ENCODE data around the gene CAPZA2.
A peak's percentile ranks its signal among the peaks of the same experiment; 100 is the strongest.
"Not testable (repeated sequence)": the region's sequence is repeated elsewhere in the genome, so short reads cannot be mapped to it uniquely, and the experiment has no call there.

CAPZA2 gene

DNA sequence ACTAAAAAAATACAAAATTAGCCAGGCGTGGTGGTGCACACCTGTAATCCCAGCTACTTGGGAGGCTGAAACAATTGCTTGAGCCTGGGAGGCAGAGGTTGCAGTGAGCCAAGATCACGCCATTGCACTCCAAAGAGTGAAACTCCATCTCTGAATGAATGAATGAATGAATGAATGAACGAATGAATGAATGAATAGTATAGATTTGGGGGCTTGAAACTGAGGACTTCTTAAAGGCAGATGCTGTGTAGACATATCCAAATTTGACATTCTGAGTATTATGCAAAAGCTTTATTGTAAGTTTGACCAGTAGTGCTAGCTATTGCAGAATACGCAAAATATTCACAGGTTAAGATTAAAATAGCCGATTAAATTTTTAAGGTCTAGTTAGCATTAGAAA lies 60.2 kb downstream of the CAPZA2 start:
- DNase-seq, result no peak

DNA sequence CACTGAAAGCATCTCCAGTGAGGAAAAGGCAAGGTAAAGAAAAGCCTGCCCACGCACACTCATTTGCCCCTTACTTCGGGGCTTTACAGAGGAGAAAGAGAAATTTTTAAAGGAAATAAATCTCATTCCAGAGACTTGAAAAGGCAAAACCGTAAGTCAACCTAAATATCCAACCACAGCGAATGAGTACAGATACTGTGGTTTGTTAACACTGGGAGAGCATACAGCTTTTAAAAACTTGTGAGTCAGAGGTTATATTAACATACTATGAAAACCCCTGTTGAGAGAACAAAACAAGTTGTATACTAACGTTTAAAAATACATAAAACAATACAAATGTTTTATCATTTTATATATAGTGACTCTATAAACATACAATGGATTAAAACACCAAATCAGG lies 62.4 kb downstream of the CAPZA2 start:
- no peak for DNase-seq

DNA sequence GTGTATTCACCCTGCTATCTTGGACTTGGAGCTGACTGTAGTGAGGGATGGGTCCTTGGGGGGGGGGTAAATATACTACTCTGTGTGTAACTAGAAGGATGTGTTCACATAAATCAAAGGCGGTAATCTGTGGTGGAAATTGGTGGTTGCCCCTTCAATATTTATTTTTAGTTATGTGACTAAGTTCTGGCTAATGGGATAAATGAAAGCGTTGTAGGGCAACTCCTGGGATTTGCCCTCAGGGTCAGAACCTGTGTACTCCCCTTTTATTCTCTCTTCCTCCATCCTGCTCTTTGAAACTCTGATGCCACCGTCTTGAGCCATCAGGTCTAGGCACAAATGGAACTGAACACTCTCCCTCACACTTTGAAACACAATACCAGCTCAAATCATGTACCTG lies 66.6 kb downstream of the CAPZA2 start:
- no peak for DNase-seq

DNA sequence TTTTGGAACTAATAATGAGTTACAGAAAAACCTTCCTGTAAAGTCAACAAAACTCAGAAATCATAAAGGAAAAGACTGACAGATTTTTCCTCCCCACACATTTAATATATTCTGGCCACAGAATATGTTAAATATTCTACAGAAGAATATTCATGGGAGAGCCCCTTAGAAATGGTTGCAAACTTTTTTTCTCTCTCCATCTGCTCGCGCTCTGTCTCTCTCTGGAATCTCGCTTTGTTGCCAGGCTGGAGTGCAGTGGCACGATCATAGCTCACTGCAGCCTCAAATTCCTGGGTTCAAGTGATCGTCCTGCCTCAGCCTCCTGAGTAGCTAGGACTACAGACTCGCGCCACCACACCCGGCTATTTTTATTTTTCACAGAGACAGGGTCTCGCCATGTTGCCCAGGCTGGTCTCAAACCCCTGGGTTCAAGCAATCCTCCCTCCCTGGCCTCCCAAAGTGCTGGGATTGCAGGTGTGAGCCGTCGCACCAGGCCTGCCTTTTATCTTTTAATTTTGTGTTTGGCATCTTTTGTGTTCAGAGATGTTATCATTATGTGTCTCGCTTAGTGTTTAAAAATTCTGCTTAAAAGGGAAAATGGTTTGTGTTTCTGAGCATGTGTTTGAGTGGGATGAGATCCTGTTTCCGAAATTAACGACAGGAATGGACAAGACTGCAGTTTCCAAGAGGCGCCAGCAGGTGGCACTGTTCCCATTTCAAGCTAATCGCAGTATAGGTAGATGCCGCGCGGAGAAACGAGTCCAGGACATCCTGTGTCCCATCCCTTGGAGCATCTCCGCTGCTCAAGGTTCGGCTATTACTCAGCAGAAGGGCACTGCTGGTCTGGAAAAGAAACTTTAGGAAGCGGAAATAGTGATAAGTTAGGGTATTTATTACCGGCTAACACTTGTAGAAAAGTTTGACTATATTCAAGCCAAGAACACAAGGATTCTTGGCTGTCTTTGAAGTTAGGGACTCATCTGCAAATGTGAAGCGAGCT lies 67.8 kb downstream of the CAPZA2 start:
- peak; percentile 70 to 71 for DNase-seq

DNA sequence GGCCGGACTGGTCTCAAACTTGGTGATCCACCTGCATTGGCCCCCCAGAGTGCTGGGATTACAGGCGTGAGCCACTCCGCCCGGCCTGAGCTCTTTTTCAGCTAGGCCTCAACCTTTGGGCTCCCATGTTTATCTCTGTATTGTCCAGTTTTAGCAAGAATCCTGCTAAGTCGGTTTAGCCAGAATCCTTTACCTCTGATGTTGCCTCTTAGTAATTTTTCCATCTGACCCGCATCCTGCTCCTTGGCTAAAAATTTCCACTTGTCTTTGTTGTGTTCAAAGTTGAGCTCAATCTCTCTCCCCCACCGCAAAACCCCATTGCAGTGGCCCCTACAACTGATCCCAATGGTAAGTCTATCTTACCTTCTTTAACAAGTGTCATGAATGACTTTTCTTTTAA lies 70.2 kb downstream of the CAPZA2 start:
- DNase-seq, result no peak

DNA sequence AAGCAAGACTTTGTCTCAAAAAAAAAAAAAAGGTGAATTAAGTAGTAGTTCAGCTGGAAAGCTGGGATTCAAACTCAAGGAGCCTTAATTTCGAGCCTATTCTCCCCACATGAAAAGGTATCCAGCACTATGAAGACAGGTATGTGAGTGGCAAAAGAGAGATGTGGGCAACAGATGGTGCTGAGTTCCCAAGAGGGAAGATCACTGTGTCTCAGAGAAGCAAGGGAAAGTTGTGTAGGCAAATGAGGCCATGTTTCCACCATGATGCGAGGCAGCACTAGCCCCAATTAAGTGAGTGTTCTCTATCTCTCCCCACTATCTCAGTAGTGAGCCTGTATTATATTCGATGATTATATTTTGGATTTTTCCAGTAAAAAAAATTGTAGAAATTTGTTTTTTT lies 71.1 kb downstream of the CAPZA2 start:
- DNase-seq, result no peak

DNA sequence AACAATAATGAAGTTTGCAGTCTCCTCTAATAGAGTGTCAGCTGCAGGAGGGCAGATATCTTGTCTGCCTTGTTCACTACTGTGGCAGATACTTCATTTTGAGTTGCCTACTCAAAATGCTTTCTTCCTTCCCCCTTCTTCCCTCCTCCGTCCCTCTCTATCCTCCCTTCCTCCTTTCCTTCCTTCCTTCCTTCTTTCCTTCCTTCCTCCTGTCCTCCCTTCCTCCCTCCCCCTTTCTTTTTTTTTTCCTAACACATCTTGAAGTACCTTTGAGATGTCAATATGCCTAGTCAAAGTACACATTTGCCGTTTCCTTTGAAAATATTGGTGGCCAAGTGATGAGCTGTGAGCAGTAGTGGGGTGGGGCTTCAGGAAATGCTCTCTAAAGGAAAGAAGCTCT lies 72.2 kb downstream of the CAPZA2 start:
- no peak for DNase-seq

DNA sequence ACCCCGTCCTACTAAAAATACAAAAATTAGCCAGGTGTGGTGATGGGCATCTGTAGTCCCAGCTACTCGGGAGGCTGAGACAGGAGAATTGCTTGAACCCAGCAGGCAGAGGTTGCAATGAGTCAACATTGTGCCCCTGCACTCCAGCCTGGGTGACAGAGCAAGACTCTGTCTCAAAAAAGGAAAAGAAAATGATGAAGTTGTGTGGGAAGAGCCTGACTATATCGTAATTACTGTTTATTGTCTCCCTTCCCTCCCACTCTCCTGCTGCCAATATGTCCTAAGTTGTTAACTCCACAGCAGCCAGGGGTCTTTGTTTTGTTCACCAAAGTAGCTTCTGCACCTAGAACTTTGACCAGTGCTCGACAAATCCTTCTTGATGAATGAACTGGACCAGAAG lies 74.5 kb downstream of the CAPZA2 start:
- DNase-seq, result not testable (repeated sequence)

DNA sequence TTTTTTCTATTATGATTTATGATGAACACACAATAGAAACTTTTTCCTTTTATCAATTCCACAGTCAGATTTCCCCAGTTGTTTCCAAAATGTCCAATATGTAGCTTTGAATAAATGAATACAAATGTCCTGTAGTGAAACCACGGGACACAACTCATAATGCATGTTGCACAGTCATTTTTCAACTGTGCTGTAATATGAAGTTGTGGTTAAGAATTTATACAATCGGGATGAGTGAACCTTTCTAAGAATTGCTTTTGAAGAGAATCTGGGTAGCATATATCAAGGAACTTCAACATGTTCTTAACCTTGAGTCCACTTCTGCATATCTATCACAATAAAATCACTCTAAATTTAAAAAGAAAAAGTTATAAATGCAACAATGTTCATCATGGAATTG lies 76.3 kb downstream of the CAPZA2 start:
- no peak for DNase-seq

DNA sequence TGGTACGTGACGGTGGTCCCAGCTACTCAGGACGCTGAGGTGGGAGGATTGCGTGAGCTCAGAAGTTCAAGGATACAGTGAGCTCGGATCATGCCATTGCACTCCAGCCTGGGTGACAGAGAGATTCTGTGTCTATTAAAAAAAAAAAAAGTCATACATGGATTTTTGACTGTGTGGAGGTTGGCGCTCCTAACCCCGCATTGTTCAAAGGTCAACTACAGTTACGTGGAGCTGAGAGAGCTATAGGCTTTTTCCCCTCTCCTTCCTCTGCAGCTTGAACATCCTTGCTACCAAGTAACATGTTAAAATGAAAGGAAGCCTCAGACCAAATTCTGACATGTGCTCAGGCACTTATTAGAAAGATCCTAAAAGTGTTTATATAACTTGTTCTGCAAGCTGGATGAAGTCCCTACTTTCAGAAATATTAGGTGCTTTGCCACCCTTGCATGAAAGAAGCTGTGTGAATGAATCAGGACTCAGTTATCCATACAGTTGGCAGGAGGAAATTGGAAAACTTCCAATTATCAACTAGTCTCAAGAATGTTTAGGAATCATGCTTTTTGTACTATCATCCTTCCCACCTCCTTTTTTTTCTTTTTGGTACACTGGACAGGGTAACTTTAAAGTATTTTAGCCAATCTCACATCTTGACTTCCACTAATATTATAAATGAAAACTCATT lies 78.4 kb downstream of the CAPZA2 start:
- no peak for DNase-seq

DNA sequence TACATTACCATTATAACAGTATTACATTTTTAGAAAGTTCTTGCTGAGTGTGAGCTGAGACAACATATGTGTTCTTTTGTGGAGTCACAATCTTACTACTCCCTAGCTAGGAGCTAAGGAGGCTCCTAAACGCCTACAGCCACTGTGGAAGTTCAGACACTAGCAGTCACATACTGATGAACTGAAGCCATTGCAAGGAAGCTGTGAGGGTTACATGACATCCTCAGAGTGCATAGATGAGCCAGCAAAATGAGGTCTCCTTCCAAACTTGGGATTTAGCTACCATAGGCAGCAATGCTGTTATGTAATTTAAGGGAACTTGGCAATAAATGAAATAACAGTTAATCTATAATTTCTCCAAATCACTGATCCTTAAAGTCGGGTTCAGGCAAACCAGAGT lies 80.1 kb downstream of the CAPZA2 start:
- no peak for DNase-seq

DNA sequence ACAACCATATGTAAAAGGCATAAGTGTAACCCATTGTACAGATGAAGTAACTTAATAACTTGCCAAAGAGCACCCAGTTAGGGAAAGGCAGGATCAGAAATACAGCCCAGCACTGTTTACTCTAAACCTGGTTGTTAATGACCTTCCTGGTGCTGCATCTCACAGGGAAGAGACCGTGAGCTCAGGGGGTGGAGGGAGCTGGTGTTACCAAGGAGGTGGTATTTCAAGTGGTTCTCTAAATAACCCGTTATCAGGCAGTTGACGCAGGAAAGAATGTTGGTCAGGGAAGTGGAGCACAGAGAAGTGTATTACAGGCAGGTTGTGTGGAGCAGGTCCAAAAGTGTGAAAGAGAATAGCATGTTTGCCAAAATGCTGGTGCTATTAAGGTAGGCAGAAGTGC lies 86.5 kb downstream of the CAPZA2 start:
- DNase-seq, result no peak

DNA sequence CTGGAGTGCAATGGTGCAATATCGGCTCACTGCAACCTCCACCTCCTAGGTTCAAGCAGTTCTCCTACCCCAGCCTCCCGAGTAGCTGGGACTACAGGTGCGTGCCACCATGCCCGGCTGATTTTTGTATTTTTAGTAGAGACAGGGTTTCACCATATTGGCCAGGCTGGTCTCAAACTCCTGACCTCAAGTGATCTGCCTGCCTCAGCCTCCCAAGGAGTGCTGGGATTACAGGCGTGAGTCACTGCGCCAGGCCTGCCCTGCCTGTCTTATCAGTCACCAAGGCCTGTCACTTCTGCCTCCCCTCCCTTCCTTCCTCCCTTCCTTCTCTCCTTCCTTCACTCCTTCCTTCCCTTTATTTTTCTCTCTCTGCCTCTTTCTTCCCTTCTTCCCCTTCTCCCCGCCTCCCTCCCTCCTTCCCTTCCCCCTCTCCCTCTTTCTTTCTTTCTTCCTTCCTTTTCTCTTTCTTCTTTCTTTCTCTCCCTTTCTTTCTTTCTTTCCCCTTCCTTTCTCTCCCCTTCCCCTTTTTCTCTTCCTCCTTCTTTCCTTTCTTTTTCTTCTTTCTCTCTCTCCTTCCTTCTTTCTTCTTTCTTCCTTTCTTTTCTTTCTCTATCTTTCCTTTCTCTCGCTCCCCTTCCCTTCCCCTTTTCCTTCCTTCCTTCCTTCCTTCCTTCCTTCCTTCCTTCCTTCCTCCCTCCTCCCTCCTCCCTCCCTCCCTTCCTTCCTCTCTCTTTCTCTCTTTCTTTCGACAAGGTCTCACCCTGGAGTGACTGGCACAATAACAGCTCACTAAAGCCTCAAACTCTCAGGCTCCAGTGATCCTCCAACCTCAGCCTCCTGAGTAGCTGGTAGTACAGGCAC lies 87.8 kb downstream of the CAPZA2 start:
- DNase-seq, result no peak

DNA sequence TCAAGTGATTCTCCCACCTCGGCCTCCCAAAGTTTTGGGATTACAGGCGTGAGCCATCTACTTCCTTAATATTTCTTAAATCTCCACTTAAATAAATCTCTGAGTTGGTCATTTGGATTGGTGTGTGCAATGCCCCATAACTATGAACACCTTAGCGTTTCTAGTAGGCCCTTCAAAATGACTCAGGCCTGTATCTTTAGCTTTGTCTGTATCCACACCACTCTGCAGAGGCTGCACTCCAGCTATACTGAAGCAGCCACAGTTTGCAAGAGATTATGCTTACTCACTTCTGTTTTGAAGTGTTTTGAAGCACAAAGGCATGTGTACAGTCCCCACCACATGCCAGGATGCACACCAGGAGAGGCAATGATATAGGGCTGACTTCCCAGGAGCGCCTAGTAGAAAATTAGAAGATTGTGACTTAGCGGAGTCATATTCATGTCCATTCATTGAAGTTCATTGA lies 88.5 kb downstream of the CAPZA2 start:
- DNase-seq, result no peak

DNA sequence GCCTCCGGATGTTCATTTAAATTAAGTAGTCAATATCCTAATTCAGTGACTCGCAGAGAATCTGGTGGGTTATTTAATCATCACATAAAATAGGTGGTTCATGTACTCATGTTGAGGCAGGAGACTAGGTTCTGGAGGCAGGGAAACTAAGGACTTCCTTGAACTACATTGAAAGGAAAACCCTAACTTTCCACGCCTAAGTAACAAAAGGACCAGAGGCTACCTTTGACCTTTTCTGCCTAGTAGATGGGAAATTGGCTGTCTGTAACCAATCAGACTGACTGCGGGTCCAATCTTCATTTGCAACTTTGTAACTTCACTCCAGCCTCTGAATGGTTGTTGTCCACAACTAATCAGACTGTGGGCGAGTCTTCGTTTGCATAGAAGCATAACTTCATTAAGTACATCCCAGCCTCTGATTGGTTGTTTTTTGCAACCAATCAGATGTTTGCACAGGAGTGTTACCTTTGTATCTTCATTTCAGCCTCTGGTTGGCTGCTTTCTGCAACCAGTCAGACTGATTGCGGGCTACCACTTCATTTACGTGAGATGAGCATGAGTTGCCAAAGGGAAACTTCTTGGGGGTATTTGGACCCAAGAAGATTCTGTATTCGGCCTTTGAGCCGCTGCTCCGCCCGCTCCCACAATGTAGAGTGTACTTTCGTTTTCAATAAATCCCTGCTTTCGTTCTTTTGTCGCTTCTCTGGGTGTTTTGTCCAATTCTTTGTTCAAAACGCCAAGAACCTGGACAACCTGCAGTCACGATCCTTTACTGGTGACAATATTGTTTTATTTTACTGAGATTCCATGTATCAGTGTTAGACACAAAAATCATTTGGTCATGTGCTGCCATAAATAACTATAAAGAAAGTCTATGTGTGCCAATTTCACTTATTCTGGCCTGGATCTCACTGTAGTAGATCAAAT lies 89.2 kb downstream of the CAPZA2 start:
- no peak for DNase-seq

DNA sequence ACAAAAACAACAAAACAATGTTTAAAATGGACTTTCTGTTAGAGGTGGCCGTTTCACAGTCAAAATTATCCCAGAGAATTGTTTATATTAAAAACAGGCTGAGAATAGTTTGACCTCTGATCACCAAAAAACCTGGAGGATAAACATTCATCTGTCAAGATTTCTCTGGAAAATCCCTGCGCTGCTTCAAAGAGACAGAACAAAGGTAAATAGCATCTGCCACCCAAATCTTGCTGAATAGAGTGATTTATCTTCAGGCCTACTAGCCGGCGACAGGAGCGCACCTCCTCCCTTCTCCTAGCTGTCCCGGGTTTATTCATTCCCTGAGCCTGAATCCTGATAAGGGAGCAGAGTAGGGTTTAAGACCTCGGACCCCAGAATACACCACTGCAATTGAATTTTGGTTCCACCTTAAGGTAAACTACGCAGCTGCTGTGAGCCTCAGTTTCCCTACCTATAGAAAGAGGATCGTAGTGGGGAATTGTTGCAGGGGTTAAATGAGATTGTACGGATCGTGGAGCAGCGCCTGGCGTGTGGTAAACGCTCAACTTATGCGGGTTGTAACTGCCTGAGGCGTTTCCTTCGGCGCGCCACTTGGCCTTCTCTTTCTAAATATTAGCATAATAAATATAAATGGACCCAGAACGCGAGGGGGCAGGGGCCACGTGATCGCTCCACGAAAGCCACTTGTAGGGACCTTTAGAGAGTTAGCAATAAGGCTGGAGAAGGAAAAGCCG lies 90.4 kb downstream of the CAPZA2 start:
- no peak for DNase-seq

DNA sequence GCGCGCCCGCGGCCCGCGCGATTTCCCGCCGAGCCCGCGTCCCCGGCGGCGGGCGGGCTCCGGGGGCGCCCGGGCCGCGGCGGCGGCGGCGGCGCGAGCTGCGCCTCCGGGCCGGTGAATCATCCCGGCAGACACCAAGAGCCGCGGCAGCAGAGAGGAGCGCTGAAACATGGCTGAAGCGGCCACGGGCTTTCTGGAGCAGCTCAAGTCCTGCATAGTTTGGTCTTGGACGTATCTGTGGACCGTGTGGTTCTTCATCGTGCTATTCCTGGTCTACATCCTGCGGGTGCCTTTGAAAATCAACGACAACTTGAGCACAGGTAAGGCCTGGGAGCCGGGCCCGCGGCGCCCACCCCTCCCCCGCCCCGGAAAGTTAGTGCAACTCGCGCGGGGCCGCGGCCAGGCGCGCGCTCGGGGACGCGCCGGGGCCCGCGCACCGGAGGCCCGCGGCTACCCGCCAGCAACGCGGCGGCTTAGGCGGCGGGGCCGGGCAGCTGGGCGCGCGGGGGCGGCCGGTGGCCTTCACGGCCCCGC lies 91.1 kb downstream of the CAPZA2 start, which contains the start of gene ST7:
ST7 (plus strand) TSS at position 130 of the 534 bp plus-strand sequence; CDS start at position 170, 40 bp downstream.
- peak; percentile 55 to 70 for DNase-seq

DNA sequence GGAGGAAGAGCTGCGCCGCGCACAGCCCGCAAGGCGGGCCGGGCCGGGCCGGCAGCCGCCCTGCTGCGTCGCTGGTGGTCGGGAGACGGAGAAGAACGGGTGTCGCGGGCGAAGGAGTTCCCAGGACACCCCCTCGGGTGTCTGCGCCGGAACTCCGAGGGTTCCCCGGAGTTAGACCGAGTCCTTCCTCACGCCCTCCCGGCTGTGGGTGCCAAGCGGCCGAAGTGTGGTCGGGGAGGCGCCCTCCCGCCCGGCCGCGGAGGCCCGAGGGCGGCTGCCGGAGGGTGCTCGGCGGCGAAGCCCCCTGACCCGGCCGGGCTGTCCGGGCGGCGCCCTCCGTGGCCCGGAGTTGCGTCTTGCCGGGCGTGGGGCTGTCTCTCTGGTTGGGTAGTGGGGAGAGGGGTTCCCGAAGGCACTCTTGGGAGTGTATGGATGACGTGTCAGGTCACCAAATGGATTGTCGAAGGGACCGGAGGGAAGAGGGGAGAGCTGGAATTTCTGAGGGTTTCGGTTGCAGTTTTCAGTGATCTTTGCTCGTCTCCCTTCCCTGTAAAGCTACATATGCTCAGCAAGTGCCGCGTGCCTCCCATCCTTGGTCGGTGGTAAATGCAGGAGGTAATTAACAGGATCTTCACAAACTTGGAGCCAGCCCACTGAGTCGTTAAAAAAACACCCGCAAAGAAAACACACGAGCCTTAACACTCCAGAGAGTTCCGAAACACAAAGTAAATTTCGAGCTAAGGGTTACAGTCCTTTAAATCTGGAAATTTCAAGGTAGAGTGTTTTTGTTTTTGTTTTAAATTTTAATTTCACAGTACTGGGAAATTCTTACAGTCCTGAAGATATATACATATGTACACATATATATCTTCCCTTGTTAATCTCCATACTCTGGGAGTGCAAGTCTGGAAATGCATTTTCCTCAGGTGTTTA lies 91.8 kb downstream of the CAPZA2 start:
- peak; percentile 23 to 26 for DNase-seq

DNA sequence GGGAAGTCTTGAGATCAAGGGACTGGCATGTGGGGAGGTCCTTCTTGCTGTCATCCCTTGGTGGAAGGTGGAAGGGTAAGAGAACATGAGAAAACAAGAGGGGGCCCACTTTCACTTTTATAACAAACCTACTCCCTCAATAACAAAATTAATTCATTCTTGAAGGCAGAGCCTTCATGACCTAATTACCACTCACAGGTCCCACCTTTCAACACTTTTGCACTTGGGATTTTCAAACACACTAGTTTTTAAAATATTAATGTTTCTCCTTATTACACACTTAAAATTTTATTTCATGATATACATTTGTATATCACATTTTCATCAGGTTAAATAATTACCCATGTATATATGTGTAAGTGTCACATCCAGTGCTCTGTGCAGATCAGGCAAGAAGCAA lies 93.0 kb downstream of the CAPZA2 start:
- DNase-seq, result no peak
